Right lobe of liver (tissue), 6 donors: ENCODE measurements around the gene FMNL2. TPM values are rescaled to one million over a fixed set of nuclear protein-coding genes. Genes with fewer than 3 reads are reported as not detected.

Source experiments
- ATAC-seq, 4 donors: fragments of 200-7000 bp; cut with Tn5 transposase; one replicate each; pipeline ENCODE4 v1.9.1; 2020; ENCODE audit warnings: mild to moderate bottlenecking in 4 of 4, moderate library complexity in 4 of 4
- DNase-seq, 3 donors: peaks; one replicate each; pipeline ENCODE4 v3.0.0-alpha.2; 2020
- H3K27ac ChIP-seq, 3 donors: fragments of 200-600 bp; one replicate each; pipeline ENCODE4 v1.8.0; 2022
- H3K27me3 ChIP-seq, 2 donors: fragments of 200-600 bp; one replicate each; pipeline ENCODE4 v1.8.0; 2022
- H3K36me3 ChIP-seq, 4 donors: fragments of 200-600 bp; sonication (generic) in 1 of 4; one replicate each; pipeline versions ENCODE4 v1.5.1 to v1.8.0; 2017 to 2022; ENCODE audit warnings: control low read depth in 1 of 4
- H3K4me1 ChIP-seq, 4 donors: fragments of 200-600 bp; sonication (generic) in 1 of 4; one replicate each; pipeline versions ENCODE4 v1.5.1 to v1.8.0; 2017 to 2022; ENCODE audit warnings: control low read depth in 1 of 4
- H3K4me3 ChIP-seq, 3 donors: fragments of 200-600 bp; one replicate each; pipeline ENCODE4 v1.8.0; 2022
- H3K9me3 ChIP-seq, 4 donors: fragments of 200-600 bp; sonication (generic) in 1 of 4; one replicate each; pipeline versions ENCODE4 v1.5.1 to v1.8.0; 2017 to 2022; ENCODE audit warnings: control low read depth in 1 of 4
- POLR2A ChIP-seq: fragments of 450-650 bp; IDR thresholded peaks from one replicate; pipeline ENCODE4 v1.6.1; 2017; ENCODE audit warnings: antibody characterized with exemption, mild to moderate bottlenecking
- whole genome bisulfite sequencing: methylation state at CpG from one replicate; pipeline ENCODE4 v1.1.6; 2018; ENCODE audit warnings: low coverage, low lambda C conversion rate; ENCODE audit not compliant: insufficient coverage; ENCODE audit errors: missing lambda C conversion rate; 5-methylcytosine and 5-hydroxymethylcytosine counted together
- intact Hi-C, 2 donors: fragments of 100-400 bp; cut with DNase I; formaldehyde crosslinking; loops; one replicate each; pipeline versions ENCODE4 v1.11.2 to v1.14.1; 2022
- total RNA-seq, 6 experiments: library from RNA; depleted of rRNA in 2 of 6; stranded (reverse); fragments of >200 nt in 2 of 6; fragmentation: NEBNext Ultra II Directional in 3 of 6; extraction: Animal tissue kit (Norgen Biotek cat#: 25700) in 3 of 6; gene quantifications; one replicate each; pipeline versions ENCODE4 v1.1.0 to v1.2.4, GENCODE V29; 2016 to 2023
- TF ChIP-seq, protein P1 (sequence below), 4 donors: fragments of 200-600 bp in 3 of 4; fragments of 450-650 bp in 1 of 4; IDR thresholded peaks; one replicate each; pipeline versions ENCODE4 v1.5.1 to v1.8.0; 2016 to 2022; ENCODE audit warnings: antibody characterized with exemption in 4 of 4, mild to moderate bottlenecking in 2 of 4
- donor health status: DM: no; HTN: yes; CAD: no.
- donor health status: DM: no; HTN: no; CAD: no.
- donor health status: DM: no; HTN: no; CAD: no.
- donor health status: DM: no; HTN: yes; CAD: no.
- donor health status: DM: no; HTN: yes; CAD: no.

The FMNL2 gene
- total RNA-seq, 6 experiments from 2014 or later: 3.5 to 12.1 (median 7.1) TPM

DNA sequence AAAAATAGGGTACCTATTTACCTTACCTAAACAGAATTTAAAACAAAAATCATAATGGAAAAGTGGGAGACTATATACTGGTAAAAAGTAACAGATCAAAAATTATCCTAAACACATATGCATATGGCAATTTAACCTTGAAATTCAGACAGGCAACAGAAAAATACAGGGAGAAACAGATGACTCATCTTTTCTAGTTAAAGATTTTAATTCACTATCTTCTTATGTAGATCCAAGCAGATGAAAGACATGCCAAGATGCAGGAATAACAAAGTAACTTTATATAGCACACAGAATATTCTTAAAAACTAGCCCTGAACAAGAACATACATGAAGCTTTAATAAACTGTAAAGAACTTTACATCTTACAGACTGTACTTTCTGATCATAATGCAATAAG, 351.3 kb downstream of the FMNL2 start:
- Histone ChIP-seq H3K4me3 (no peak overlapping the region), H3K27me3 (no peaks in the 10 kb centered on the region), H3K9me3 (no peaks in the 10 kb centered on the region), H3K27ac (no peak overlapping the region), H3K4me1 (no peaks in the 10 kb centered on the region), H3K36me3 (no peaks in the 10 kb centered on the region)
- DNase-seq (no peak), ATAC-seq (no peak)
- TF ChIP-seq, protein P1, sequence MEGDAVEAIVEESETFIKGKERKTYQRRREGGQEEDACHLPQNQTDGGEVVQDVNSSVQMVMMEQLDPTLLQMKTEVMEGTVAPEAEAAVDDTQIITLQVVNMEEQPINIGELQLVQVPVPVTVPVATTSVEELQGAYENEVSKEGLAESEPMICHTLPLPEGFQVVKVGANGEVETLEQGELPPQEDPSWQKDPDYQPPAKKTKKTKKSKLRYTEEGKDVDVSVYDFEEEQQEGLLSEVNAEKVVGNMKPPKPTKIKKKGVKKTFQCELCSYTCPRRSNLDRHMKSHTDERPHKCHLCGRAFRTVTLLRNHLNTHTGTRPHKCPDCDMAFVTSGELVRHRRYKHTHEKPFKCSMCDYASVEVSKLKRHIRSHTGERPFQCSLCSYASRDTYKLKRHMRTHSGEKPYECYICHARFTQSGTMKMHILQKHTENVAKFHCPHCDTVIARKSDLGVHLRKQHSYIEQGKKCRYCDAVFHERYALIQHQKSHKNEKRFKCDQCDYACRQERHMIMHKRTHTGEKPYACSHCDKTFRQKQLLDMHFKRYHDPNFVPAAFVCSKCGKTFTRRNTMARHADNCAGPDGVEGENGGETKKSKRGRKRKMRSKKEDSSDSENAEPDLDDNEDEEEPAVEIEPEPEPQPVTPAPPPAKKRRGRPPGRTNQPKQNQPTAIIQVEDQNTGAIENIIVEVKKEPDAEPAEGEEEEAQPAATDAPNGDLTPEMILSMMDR (IDR thresholded peaks at IDR 0.05): no peak
- TF ChIP-seq POLR2A: no peak
- intact Hi-C loops: no loop called here

DNA sequence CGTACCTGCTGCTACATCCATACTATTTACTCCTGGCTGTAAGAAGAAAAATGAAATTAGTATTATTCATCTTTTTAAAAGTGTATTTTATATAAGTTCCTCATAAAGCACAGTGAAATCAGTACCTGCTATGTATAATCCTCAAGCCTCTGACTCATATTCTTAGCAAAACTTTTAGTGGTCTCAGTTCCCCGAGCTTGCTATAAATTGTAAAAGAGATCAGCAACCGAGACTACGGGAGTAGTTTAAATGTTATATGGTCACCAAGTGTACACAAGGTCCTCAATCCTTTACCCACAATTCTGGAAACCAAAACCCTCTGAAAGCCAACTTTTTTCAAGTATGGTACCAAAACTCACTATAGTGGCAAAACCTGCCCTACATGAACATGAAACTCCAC, 358.1 kb downstream of the FMNL2 start:
- no peaks in the 10 kb centered on the region for H3K27me3 ChIP-seq
- 90% methylated on average over 4 of the region's 4 CpGs for WGBS
- H3K9me3 ChIP-seq: no peaks in the 10 kb centered on the region
- ATAC-seq (no peak), DNase-seq (no peak)
- H3K4me1 ChIP-seq: peaks cover 0 to 8% (median 0%) of the 10 kb centered on the region in 4 donors
- H3K27ac ChIP-seq: no peak overlapping the region
- no peak overlapping the region for H3K4me3 ChIP-seq
- TF ChIP-seq, protein P1 (IDR thresholded peaks at IDR 0.05): no peak
- TF ChIP-seq POLR2A: no peak
- intact Hi-C loops: no loop called here
- H3K36me3 ChIP-seq: peaks cover 0 to 18% (median 0%) of the 10 kb centered on the region in 4 donors

DNA sequence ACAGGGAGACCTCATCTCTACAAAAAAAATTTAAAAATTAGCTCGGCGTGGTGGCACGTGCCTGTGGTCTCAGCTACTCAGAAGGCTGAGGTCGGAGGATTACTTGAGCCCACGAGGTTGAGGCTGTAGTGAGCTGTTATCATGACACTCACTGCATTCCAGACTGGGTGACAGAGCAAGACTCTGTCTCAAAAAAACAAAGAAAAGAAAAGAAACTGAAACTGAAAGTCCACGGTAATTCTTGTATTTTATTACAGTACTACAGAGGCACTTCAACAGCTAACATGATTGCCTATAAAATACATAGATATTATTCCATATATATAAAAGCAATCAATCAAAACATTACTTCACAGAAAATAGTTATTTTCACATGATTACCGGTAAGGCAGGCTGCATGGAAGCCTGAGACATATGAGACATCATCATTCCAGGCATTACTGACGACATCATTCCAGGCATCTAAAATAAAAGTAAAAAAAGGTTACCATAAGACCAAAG, 359.2 kb downstream of the FMNL2 start:
- WGBS: 27% methylated on average over 8 of the region's 8 CpGs
- H3K27ac ChIP-seq: peak overlapping the region; percentile 12 to 38 (median 25)
- no peaks in the 10 kb centered on the region for H3K27me3 ChIP-seq
- peaks cover 0 to 8% (median 0%) of the 10 kb centered on the region in 4 donors for H3K4me1 ChIP-seq
- ATAC-seq (peak; percentile 58 to 91 (median 74)), DNase-seq (no peak)
- TF ChIP-seq, protein P1 (IDR thresholded peaks at IDR 0.05): no peak
- no peak for TF ChIP-seq POLR2A
- no peaks in the 10 kb centered on the region for H3K9me3 ChIP-seq
- H3K4me3 ChIP-seq: peak overlapping the region; percentile 3 to 17 (median 4)
- intact Hi-C loops: no loop called here
- H3K36me3 ChIP-seq: peaks cover 0 to 18% (median 0%) of the 10 kb centered on the region in 4 donors

DNA sequence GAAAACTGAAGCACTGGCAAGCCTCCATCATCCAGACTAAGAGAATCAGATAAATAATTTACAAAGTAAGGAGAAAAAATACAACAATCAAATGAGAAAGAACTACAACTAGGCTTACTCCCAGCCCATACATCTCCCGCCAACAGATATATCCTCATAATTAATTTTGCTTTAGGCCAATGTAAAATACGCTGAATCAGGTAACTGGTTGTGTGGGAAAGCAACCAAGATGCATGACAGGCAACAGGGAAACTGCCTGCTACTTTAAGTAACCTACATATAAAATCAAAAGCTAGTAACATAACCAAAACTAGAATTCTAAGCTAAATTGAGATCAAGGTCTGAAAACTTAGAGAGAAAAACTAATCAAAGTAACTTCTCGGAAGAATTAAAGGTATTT, 360.8 kb downstream of the FMNL2 start:
- WGBS: 97% methylated on average over 3 of the region's 3 CpGs
- H3K27me3 ChIP-seq: no peaks in the 10 kb centered on the region
- intact Hi-C loops: no loop called here

More for the DNA sequence above, 360.8 kb downstream of the FMNL2 start:
- Histone ChIP-seq H3K4me1 (peaks cover 0 to 8% (median 0%) of the 10 kb centered on the region in 4 donors), H3K4me3 (no peak overlapping the region), H3K27ac (no peak overlapping the region), H3K36me3 (peaks cover 0 to 18% (median 0%) of the 10 kb centered on the region in 4 donors), H3K9me3 (no peaks in the 10 kb centered on the region)
- ATAC-seq (no peak), DNase-seq (no peak)
- no peak for TF ChIP-seq POLR2A
- TF ChIP-seq, protein P1 (IDR thresholded peaks at IDR 0.05): no peak
